H1 (cell line): ENCODE results near the gene PLA2G10. TPM values are rescaled to one million over a fixed set of nuclear protein-coding genes. Genes with fewer than 3 reads are reported as not detected.

Experiments
- ASH2L ChIP-seq: fragments of 200-600, 300-600 bp; sonication (generic); IDR thresholded peaks from one replicate; pipeline ENCODE4 v1.7.1; 2017; ENCODE audit warnings: low read length
- RNF2 ChIP-seq: fragments of 200-900, 300-1000 bp; sonication (generic); IDR thresholded peaks from 2 replicates; pipeline ENCODE4 v1.7.1; 2016; ENCODE audit warnings: borderline replicate concordance, low read depth, mild to moderate bottlenecking, antibody characterized with exemption, low read length; ENCODE audit not compliant: poor library complexity, severe bottlenecking; ENCODE audit errors: missing control alignments
- polyA plus RNA-seq, 7 experiments: library from polyadenylated mRNA; depleted of rRNA in 3 of 7; stranded (reverse) in 5 of 7; unstranded in 2 of 7; fragments of >200 nt in 5 of 7; fragments of 200-250 nt in 2 of 7; gene quantifications; 1 replicate in 5 of 7; 2 replicates in 1 of 7; 4 replicates in 1 of 7; pipeline versions ENCODE4 v1.2.1 to v1.2.3, GENCODE V29; 2011 to 2013; ENCODE audit warnings: missing spikeins in 2 of 7, mixed read lengths in 2 of 7
- total RNA-seq: library from RNA; stranded (reverse); fragmentation: NEBNext Ultra II Directional; extraction: Animal tissue kit (Norgen Biotek cat#: 25700); gene quantifications from 2 replicates; pipeline ENCODE4 v1.2.1, GENCODE V29; 2021

Gene PLA2G10
- total and polyA plus RNA-seq, 2 of the 8 experiments (the other 6 are each of a cell fraction or from before 2014, with no cell fraction given): 0.60 to 2.2 TPM

DNA sequence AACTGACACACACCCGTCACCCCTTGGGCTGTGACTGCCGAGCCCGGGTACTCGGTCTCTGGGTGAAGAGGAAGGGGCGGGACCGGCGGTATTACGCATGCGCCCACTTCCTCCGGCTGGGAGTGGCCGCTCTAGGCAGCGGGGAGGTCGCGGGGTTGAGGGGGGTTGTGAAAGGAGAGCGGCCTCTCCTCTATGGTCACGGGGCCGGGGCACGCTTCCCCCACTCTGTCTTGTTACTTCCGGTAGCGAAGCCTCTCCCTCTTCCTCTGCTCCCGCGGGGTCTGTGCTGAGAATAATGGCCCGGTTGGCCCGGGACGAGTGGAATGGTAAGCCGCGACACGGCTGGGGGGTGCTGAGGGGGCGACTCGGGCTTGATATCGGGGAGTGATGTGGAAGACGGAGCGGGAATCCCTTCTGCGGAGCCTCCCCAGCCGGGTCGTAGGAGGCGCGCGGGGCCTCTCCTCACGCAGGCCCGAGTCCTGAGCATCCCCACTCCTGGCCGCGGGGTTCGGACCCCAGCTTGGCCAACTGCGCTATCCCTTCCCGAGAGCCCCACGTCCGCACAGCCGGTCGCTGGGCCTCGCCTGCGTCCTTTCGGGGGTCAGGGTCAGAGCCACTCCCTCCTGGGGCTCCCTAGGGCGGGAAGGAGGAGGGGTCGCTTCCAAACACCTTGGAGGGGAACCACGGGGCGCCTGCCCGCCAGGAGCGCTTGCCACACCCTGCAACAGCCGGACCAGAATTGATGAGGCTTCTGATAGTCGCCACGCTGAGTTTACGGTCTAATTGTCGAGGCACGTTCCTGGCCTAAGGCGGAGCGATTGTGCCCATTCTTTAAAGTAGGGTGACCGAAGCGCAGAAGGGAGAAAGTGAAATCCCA, 61.2 kb downstream of the PLA2G10 start, which contains the start of gene BFAR (continued):
- TF ChIP-seq RNF2 (no peak), ASH2L (no peak)
- TF ChIP-seq, all 59 proteins: peak for 21
